Dedifferentiated amniotic fluid mesenchymal stem cell (primary cell): ENCODE data around the gene VIPR1.
A peak's percentile ranks its signal among the peaks of the same experiment; 100 is the strongest.
"Not testable (repeated sequence)": the region's sequence is repeated elsewhere in the genome, so short reads cannot be mapped to it uniquely, and the experiment has no call there.

Experiments
- DNase-seq: peaks from one replicate; pipeline ENCODE4 v3.0.0-alpha.2; 2016; ENCODE audit errors: extremely low spot score

The VIPR1 gene

DNA sequence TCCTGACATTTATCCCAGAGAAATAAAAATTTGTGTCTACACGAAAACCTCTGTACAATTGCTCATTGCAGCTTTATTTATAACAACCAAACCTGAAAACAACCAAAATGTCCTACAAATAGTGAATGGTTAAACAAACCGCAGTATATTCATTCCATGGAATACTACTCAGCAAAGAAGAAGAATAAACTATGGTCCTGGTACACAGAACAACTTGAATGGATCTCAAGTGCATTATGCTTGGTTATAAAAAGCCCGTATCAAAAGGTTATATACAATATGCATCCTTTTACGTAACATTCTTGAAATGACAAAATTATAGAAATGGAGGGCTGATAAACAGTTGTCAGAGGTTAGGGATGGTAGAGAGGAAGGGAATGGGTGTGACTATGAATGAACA lies 75.6 kb downstream of the VIPR1 start:
- no peak for DNase-seq

- DNase-seq = not testable (repeated sequence)
These were observed 76.9 kb downstream of the VIPR1 start for GRCh38 chr3:42579346-42579745.

DNA sequence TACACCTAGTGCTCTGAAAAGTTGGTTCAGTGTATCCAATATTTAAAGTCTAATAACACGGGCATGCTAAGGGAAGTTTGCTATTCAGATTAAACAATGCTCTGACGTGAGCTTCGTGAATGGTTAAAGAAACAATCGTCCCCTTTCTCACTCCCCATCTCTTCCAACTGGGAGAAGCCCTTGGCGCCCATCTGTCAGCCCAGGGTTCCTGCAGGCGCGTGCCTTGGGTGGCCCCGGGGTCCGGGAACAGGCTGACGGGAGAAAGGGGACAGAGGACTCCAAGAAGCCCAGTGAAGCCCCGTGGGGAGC lies 78.9 kb downstream of the VIPR1 start:
- DNase-seq = peak; percentile 14

DNA sequence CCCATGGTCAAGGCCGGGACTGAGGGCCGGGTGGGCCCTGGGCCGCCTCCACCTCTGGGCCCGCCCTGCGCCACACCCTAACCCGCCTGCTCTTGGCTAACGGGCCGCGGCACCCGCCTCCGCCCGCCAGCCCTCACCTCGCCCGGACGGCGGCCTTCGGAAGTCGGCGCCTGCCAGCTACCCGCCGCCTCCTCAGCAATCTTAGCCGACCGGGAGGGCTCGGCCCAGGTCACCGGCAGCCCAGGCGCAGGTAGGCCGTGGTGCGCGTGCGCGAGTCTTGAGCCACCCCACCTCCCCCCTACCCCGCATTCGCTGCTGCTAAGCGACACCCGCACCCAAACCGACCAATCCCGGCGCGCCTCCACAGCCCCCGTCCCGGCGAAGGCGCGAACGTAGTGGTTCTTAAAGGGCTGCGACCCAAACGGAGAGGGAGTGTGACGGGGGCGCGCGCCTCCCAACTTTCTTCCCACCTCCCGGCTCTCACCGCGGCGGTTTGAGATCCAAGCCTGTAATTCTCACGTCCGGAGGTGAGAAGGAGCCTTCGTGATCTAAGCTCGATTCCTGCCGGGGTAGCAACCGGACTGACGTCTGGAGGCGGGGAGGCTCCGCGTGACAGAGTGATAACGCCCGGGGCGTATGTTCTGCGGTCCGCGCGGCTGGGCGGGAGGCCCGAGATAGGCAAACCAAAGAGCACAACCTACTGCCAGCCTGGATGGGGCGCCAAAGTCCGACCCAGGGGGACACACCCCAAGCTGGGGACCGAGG lies 79.4 kb downstream of the VIPR1 start, which contains the start of gene SEC22C:
Gene SEC22C, minus strand, starts transcription at position 259 of the 765 bp plus-strand sequence. CDS start 12,921 bp downstream, outside the sequence.
- DNase-seq = peak; percentile 86

DNA sequence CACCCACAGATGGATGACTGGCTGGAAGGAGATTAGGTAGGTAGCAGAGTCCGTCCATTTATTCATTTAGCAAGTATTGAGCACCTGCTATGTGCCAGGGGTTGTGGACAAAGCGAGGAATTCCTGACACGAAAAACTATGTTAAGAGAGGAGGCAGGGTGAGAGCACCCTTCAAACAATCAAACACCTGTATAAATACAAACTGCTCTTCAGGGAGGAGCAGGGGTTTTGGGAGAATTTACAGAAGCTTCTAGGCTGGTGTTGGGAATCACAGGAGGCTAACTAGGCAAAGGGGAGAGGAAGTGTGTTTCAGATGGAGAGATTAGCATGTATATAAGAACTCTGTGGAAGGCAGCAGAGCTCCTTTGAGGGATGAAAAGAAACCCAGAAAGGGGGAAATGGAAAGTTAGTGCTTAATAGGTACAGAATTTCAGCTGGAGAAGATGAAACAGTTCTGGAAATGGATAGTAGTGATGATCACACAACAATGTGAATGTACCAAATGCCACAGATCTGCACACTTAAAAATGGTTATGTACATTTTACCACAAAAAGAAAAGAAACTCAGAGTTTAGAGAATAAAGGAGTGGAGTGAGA lies 80.1 kb downstream of the VIPR1 start:
- DNase-seq = peak; percentile 1
